ENCODE measurements around the gene ZBTB7C.

DNA sequence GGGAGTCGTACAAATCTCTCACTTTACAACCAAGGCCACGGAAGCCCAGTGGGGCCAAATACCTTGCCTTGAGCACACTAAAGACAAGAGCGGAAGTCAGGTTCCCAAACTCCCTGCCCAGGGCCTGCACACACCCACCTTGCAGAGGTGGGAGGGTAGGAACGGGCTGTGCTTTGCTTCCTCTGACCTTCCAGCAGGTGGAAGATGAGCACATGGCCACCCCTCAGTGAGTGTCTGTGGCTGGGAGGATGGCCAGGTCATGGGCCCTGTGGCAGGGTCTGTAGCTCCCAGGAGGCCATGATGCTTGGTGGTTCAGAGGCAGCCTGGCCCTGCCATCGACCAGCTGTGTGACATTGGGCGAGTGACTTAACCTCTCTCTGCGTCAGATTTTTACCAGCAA, 218.2 kb downstream of the ZBTB7C start:
- TF ChIP-seq RCOR1 (IDR thresholded peaks at IDR 0.05; ENCODE audit: insufficient replicate concordance, low read length): no peak
- TF ChIP-seq CEBPB (IDR thresholded peaks at IDR 0.05; ENCODE audit: low read depth, low read length): no peak
- no peak for TF ChIP-seq MAFK (IDR thresholded peaks at IDR 0.05; ENCODE audit: low read depth, low read length)
- TF ChIP-seq, protein P1, sequence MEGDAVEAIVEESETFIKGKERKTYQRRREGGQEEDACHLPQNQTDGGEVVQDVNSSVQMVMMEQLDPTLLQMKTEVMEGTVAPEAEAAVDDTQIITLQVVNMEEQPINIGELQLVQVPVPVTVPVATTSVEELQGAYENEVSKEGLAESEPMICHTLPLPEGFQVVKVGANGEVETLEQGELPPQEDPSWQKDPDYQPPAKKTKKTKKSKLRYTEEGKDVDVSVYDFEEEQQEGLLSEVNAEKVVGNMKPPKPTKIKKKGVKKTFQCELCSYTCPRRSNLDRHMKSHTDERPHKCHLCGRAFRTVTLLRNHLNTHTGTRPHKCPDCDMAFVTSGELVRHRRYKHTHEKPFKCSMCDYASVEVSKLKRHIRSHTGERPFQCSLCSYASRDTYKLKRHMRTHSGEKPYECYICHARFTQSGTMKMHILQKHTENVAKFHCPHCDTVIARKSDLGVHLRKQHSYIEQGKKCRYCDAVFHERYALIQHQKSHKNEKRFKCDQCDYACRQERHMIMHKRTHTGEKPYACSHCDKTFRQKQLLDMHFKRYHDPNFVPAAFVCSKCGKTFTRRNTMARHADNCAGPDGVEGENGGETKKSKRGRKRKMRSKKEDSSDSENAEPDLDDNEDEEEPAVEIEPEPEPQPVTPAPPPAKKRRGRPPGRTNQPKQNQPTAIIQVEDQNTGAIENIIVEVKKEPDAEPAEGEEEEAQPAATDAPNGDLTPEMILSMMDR (conservative IDR thresholded peaks at IDR 0.05; ENCODE audit: low read depth, low read length): no peak
- TF ChIP-seq, protein P2, sequence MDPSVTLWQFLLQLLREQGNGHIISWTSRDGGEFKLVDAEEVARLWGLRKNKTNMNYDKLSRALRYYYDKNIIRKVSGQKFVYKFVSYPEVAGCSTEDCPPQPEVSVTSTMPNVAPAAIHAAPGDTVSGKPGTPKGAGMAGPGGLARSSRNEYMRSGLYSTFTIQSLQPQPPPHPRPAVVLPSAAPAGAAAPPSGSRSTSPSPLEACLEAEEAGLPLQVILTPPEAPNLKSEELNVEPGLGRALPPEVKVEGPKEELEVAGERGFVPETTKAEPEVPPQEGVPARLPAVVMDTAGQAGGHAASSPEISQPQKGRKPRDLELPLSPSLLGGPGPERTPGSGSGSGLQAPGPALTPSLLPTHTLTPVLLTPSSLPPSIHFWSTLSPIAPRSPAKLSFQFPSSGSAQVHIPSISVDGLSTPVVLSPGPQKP (IDR thresholded peaks at IDR 0.05; ENCODE audit: borderline replicate concordance, low read depth, low read length): no peak
- TF ChIP-seq POLR2A (IDR thresholded peaks at IDR 0.05; ENCODE audit: low read depth, low read length): no peak
- no peak for TF ChIP-seq BHLHE40 (IDR thresholded peaks at IDR 0.05; ENCODE audit: low read depth, low read length)
- no peak for TF ChIP-seq MAZ (IDR thresholded peaks at IDR 0.05; ENCODE audit: borderline replicate concordance, low read depth, low read length)
- TF ChIP-seq, protein P3, sequence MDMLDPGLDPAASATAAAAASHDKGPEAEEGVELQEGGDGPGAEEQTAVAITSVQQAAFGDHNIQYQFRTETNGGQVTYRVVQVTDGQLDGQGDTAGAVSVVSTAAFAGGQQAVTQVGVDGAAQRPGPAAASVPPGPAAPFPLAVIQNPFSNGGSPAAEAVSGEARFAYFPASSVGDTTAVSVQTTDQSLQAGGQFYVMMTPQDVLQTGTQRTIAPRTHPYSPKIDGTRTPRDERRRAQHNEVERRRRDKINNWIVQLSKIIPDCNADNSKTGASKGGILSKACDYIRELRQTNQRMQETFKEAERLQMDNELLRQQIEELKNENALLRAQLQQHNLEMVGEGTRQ (IDR thresholded peaks at IDR 0.05; ENCODE audit: low read depth, low read length): no peak
